Ammon's horn (tissue), 1 donor: ENCODE results near the gene ABCG2.
A peak's percentile ranks its signal among the peaks of the same experiment; 100 is the strongest.

Experiments
- DNase-seq: peaks from one replicate; pipeline ENCODE4 v3.0.0-alpha.2; 2016; ENCODE audit warnings: low spot score

Gene ABCG2

GRCh38 chr4:88064410-88064809, 94.0 kb downstream of the ABCG2 start:
- DNase-seq, result no peak

GRCh38 chr4:88063634-88064296, 94.7 kb downstream of the ABCG2 start:
- DNase-seq, result no peak

GRCh38 chr4:88062843-88063242, 95.6 kb downstream of the ABCG2 start:
- DNase-seq, result no peak

GRCh38 chr4:88062311-88062710, 96.1 kb downstream of the ABCG2 start:
- DNase-seq, result no peak

- DNase-seq, result no peak
These were observed 98.0 kb downstream of the ABCG2 start for GRCh38 chr4:88060431-88060830.

GRCh38 chr4:88059766-88060165, 98.7 kb downstream of the ABCG2 start:
- no peak for DNase-seq

- no peak for DNase-seq
These were observed 100.1 kb downstream of the ABCG2 start for GRCh38 chr4:88058295-88058694.

- peak; percentile 32 for DNase-seq
These were observed 103.5 kb downstream of the ABCG2 start for GRCh38 chr4:88054901-88055300.

- no peak for DNase-seq
These were observed 104.2 kb downstream of the ABCG2 start for GRCh38 chr4:88054229-88054628.

- DNase-seq, result peak; percentile 13
These were observed 113.4 kb downstream of the ABCG2 start for GRCh38 chr4:88045021-88045420.

- DNase-seq, result no peak
These were observed 114.7 kb downstream of the ABCG2 start for GRCh38 chr4:88043586-88044340.

- DNase-seq, result no peak
These were observed 115.4 kb downstream of the ABCG2 start for GRCh38 chr4:88043001-88043400.

GRCh38 chr4:88041626-88042025, 116.8 kb downstream of the ABCG2 start:
- DNase-seq, result no peak

GRCh38 chr4:88040707-88041106, 117.7 kb downstream of the ABCG2 start:
- no peak for DNase-seq
